NCI-H774 (cell line): ENCODE measurements around the gene PTCD2.

ENCODE experiments used
- DNase-seq: peaks from one replicate; lab custom pipeline; 2025; lab: John Stamatoyannopoulos, UW

Gene PTCD2

DNA sequence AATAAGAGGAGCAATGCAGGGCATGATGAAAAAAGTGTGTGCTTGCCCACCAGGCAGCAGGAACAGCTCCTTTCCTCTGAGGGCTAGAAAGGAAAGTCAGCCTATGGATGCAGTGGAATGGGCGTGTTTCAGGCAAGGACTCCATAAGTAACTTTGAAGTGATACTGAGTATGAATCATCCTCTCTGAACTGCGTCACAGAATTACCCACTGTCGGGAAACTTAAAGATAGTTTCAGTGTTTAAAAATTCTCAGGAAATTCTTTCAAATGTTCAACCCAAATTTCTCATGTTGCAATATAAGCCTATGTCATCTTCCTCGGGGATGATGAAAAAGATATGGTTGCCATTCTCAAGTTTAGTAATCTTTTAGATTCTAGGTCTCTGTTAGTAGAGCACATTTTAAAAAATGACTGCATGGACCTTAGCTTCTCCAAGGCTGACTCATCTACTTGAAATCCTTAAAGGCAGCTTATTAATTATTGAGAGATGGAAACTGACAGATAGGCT is 27.7 kb downstream of the PTCD2 start:
- no peak for DNase-seq

DNA sequence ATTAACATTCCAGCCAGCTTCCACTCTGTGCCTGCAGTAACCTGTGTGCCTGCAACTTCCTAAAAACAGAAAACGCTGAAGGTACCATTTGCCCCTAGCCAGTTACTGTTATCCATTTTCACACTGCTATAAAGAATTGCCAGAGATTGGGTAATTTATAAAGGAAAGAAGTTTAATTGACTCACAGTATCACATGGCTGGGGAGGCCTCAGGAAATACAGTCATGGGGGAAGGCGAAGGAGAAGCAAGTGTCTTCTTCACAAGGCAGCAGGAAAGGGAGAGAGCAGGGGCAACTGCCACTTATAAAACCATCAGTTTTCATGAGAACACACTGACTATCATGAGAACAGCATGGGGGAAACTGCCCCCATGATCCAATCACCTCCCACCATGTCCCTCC is 31.2 kb downstream of the PTCD2 start:
- no peak for DNase-seq

DNA sequence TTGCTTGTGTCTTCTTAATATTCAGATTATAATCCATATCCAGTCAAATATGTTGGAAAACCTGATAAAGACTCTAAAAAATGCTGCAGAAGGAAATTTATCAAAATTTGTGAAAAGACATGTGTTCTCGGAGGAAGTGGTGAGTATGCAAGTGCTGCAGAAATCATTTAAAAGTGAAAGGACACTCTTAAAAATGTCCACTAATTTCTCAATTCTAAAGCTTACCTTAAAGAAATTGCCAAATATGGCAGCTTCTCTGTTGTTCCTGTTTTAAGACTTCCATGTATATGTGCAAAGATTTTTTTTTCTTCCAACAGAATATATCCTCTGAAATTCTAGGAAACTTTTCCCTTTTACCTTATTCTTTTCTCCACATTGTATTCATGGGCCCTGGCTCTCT is 32.4 kb downstream of the PTCD2 start:
- DNase-seq: no peak

DNA sequence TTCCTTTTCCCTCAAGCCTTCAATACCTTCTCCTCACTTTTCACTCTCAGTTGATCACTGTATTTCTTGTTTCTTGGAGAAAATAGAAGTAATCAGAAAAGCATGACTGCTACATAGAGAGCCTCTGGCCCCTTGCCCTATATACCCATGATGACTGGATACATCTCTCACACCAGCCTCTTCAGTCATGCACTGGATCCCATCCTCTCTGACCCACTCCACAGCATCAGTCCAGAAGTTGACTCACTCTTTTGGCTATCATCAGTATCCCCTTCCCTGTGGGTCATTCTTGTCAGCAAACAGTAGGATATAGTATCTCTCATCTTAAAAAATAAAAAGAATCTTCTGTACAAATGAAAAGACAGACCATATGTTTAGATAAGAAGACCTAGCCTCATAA is 32.9 kb downstream of the PTCD2 start:
- no peak for DNase-seq

DNA sequence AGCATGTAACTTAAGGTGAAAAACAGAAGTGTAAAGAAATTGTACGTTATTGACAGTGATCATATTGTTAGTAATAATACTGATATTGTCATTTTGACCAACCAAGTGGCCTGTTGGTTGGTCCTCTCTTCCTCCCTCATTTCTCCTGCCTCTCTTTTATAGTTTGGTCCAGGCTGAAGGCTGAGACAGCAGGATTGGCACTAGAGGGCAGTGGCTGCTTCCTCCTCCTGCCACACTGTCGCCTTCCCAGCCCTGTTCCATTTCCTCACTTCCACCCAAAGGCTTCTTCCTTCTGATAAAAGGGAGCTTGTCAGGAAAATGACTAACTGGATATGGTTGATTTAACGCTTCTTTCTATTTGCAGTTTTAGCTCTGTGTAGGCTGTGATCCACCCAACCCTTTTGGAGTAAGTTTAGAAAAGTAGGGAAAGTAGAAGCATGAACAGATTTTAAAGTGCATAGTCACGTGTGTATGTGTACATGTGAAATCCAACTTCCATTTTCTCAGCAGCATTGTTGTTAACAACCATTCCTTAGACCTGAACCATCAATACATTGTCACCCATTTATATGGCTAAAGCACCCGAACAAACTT is 35.6 kb downstream of the PTCD2 start:
- DNase-seq: no peak

DNA sequence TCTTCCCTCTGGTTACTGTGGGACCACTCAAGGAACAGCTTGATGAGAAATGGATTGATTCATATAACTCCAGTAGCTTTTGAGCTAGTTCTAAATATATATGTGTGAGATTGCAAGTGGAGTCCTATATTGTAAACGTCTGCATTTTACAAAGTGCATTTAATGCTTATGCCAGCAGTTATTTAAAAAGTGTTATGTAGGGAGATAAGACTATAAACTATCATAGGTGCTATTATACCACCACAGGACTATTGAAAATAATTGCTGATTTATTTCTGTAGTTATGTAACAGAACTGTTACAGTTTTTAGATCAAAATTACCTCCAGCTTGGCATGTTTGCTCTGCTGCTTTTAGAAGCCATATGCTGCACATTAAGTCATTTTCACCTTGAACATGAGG is 36.2 kb downstream of the PTCD2 start:
- no peak for DNase-seq

DNA sequence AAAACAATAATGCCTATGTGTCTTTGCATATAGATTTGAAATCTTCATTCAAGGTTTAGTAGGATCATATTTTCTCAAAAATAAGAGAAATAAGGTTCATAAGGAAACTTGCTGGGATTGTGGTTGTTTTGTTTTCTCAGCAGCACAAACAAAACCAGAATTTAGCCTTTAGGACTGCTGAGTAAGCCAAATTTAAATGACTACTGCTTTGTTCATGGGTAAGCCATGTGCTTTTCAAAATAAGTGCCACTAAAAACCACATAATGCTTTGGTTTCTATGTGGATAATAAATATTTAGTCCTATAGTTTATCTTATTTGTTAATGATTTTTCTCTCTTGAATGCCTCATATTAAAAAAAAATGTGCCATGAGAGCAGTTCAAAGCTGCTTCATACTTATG is 38.8 kb downstream of the PTCD2 start:
- no peak for DNase-seq

DNA sequence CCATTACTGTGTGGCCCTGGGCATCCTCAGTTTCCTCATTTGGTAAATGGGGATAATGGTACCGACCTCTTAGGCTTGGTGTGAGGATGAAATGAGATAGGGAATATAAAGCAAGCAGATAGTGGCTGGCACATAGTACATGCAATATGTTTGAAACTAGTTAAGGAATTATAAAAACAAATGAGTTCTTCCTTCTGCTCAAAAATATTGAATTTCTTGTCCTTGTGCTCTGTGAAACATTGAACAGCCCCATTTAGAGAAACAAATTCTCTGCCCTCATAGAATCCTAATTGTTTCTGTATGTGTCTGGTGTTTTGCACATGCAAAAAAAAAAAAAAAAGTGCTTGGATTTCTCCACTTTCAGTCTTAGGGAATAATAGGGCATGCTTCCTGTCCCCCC is 39.7 kb downstream of the PTCD2 start:
- no peak for DNase-seq

DNA sequence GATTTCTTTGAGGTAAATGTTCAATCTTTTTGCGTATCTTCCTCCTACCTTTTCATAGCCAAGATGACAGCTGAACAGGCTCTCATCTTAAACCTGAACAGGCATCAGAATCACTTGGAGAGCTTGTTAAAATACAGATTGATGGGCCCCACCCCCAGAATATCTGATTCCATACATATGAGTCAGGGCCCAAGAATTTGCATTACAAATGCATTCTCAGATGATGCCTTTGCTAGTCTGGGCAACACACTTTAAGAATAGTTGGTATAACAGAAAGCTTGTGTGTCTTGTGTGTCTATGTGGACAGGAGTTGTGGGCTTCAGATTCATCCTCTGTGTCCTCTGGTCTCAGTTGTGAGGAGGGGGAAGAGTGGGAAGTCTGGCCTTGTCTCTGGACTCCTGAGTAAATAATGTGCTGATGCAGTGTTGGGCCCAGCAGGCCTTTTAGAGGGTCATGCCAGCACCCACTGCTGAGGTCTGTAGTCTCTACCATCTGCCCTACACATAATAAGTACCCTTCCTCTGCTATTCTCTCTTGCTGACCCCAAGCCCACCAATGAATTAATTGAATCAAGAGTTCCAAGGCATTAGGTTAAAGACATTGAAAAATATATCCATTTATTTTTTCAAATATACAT is 43.1 kb downstream of the PTCD2 start:
- DNase-seq: no peak

DNA sequence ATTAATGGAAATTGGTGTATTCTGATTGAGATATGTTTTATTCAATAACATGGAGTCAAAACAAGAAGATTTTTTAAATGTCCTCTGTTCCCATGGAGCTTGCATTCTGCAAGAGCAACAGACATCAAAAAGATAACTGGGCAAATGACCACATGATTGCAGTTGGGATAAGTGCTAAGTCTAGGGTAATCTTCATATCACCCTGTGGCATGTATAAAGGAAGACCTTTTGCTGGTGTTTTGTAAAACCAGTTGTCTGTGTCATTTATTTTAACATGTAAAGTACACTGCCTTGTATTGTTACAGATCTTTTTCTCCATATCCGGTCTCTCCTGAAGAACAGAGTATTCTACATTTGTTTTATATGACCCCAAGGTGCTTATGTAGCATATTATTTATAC is 44.0 kb downstream of the PTCD2 start:
- no peak for DNase-seq

DNA sequence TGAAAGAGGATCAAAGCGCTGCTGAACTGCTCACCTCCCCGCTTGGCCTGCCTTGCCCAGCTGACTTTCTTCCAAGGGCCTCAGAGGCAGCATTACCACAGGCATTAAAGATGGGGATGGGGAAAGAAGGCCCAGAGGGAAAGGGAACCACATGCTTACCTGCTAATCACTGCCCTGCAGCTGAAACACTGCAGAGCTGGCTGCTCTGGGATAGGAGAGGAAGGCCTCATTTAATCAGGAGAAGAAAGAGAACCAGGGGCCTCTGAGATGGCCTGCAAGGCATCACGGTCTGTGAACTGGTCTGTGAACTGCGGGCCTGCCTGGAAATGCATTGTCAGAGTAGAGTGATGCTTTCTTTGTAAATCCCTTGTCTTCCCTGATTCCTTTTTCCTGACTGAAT is 44.8 kb downstream of the PTCD2 start:
- DNase-seq: no peak

DNA sequence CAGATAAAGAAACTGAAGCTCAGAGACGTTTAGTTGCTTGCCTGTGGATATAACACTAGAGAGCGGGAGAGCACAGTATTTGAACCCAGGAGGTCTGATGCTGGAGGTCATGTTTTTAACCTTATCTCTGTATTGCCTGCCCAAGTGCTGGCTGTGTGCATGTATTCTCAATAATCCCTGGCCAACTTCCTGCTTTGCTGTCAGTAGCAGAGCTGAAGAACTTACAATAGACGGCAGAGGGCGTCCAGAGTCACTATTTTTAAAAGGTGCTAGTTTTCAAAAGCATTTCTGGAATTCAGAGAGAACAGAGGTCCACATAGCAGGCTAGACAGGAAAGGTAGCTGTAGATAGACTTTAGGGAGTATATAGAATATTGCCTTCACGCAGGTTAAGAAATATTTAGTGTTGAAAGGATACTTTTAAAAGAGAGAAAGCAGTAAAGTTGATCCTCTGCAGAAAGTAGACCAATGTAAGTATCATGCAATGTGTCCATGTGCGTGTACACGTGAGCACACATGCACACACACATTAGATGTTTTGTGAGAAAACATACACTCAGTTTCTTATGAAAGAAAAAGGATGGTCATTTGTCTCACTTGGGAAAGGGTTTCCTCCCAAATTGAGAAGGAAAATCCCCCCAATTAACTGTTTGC is 46.3 kb downstream of the PTCD2 start:
- DNase-seq: peak; percentile 54

DNA sequence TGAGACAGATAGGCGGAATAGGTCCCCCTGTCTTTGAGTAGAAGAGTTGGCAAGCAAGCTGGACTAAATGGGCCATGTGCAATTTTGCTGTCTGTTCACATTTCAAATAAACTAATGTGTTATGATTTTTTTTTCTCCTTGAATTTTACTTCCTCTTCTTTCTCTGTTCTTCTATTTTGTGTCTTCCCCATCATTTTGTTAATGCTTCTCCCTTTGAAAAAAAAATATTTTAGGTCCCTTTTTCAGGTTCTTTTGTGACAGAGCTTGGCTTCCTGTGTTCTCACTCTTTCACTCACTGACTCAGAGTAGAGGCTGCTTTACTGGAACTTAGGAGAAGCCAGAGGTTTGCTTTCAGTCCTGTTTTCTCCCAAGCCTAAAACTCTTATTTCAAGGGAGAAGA is 48.1 kb downstream of the PTCD2 start:
- no peak for DNase-seq

DNA sequence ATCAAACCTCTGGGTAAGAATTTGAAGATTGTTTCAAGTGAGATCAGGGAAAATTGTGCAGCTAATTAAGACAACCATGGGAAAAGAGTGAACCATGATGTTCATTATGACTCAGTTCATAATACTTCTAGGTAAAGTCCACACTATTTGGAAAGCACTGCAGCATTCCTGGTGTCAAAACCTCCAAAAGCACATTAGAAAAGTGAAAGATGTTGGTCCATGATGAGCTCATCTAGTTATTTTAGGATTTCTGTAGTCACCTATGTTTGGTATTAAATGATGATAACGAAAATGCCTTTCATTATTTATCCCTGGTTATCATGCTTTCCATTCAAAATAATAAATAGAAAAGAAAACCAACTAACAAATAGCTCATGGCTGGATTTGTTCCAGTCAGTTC is 49.1 kb downstream of the PTCD2 start:
- DNase-seq: no peak

DNA sequence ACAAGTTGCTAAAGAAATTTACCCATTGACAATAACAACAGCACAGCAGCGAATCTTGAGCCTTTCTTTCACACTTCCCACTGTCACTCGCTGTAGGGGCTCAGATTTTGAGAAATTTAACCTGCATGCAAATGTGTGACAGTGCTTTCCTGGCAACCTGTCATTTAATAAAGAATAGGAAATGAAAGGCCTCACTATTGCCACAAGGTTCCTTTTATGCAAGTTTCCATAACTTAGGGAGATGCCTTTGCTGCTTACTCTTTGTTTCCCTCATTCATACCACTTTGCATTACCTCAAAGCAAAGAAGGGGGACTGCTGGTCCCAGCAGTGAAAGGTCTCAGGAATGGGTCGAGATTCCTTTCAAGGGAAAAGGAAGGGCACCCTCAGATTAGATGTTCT is 49.5 kb downstream of the PTCD2 start:
- no peak for DNase-seq

DNA sequence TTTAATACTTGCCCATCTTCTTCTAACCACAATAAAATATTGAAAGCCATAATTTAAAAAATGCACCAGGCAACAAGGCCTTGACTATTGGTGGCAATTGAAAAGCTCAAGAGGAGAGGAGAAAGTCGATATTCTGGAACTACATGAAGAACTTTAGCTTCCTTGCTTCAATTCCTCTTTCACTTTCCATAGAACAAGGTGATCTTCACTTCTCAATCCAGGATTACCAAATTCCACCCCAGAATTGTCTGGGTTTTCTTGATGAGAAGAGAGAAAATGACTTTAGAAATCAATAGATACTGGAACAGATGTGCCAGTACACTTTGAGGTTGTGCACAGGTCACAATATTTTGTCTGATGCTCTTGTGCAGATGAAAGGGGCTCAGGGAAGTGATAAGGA is 52.2 kb downstream of the PTCD2 start:
- DNase-seq: no peak

DNA sequence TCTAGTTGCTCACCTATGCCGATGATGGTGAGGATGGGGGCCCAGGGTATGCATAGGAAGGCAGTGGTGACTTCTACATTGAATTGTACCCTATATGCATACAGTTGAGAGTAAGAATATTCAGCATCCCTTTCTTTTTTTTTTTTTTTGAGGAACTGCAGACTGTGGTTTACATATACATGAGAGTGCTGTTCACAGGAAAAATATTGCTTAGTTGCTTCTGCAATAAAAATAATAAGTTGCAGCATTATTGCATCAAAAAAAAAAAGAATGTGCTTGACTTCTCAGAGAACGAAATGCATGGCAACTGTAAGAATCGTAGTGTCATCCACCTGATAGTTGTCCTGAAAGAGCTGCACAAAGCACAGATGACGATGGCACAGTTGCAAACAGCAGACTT is 52.8 kb downstream of the PTCD2 start:
- no peak for DNase-seq

DNA sequence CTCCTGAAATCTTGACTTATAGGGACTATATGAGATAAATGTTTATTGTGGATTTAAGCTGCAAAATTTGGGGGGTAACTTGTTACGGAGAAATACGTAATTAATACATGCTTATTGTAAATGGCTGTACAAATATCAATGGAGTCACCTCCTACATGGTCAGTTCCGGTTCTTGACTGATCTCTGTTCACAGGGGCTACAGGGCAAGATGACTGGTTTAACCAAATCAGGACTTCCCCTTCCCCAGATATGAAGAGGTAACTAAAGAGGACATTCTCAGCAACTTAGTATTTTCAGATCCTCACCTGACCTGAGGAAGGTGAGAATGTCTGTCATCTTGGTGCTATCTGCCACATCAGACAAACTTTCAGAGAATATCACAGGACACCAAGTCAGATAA is 54.7 kb downstream of the PTCD2 start:
- no peak for DNase-seq

DNA sequence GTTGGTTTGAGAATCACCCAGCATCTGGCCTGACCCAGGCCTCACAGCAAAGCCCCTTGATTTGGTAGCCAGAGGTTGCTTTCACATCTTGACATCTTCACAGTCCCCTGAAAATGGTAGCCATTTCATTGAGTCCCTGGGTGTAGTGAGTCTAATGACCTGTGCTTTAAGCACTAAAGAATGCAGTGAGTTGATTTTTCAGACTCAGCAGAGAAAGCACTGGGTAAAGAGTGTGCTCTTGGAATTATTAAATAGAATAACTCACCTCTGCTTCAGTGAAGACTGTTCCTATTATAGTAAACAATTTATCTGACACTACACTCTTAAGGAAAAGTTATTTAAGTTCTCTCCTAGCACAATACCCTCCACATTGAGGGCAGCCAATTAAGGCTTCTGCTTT is 56.2 kb downstream of the PTCD2 start:
- DNase-seq: no peak

DNA sequence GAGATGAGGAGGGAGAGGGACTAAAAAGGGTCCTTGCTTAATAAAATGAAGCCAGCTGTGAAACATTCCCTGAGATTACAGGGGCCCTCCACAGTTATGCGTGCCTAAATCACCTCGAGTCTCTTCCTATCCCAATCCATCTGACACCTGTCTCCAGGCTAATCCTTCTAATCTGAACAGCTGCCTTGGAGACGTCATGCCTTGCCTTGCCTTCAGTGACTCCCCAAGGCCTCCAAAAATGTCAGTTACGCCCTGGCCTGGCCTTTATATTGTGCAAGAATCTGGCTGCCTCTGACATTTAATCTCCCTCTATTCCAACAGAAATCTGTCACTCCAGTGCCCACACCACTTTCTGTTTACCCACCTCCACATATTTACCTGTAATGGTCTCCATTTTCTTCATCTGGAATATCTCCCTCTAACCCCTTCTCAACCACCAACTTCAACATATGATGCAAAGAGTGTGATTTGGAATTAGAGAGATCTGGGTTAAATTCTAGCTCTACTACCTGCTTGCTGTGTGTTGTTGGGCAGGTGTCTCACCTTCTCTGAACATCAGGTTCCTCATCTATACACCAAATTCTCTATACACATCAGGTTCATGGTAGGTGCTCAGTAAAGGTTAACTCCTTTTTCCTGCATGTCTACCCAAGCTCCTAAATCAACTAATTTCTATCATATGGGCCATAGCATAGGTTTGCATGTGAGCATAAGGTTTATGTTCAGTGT is 57.9 kb downstream of the PTCD2 start:
- no peak for DNase-seq

DNA sequence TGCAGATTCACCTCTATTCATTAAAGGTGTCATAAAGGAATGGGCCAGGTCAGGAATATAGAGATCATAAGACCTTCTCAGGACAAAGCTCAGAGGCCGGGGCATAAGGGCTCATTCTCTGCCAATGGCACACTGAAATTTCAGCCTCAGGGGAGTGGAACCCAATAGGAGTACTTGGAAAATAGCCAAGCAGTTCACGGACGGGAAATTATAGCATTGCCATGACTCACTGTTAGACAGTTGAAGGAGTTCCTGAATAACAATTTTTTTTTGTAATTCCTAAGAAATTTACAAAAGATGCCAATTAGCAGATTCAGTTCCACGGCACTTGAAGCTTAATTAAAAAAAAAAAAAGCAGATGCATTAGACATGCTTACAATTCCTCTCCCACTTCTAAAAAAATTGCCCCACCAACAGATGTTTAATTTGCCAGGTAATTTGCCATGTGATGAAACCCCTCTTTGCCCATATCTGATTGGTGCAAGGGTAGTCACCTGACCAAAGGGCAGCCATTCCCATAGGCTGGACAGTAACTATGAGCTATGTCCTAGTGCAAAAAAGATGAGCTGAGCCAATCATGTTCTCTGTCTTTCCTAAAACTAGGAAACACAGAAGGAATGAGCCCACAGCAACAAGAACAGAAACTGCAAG is 58.6 kb downstream of the PTCD2 start:
- DNase-seq: no peak

DNA sequence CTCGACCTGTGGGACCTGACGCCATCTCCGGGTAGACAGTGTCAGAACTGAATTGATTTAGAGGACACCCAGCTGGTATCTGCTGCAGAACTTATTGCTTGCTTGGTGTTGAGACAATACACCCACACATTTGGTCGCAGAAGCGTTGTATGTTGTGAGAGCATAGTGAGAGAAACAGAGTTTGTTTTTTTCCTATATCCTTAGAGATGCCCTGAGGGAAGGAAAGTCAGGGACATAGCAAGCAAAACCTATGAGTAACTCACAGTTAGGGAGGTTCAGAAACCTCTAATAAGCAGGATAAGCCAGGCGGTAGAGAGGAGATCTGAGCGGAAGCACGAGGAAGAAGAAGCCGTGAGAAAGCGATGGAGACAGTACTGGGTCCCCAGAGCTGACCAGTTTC is 59.8 kb downstream of the PTCD2 start:
- no peak for DNase-seq
